K562 (cell line): ENCODE results near the gene TMEM273. TPM values are rescaled to one million over a fixed set of nuclear protein-coding genes. Genes with fewer than 3 reads are reported as not detected.

Experiments
- DIDO1 ChIP-seq: fragments of 450-650 bp; IDR thresholded peaks from 2 replicates; pipeline ENCODE4 v1.6.1; 2016; ENCODE audit warnings: low read depth, missing biosample characterization, missing genetic modification characterization
- ETV6 ChIP-seq, 3 experiments: fragments of 150-350 bp in 1 of 3; sonication (generic) in 1 of 3; formaldehyde crosslinking in 1 of 3; IDR thresholded peaks; 2 replicates each; pipeline versions ENCODE4 v1.6.1 to v1.8.0; 2014 to 2022; ENCODE audit warnings: borderline replicate concordance in 2 of 3, low read depth in 2 of 3, antibody characterized with exemption in 1 of 3, low read length in 1 of 3, mild to moderate bottlenecking in 1 of 3, missing genetic modification reagents in 1 of 3
- FOSL1 ChIP-seq: fragments of 200-800 bp; sonication (Bioruptor generic); conservative IDR thresholded peaks from 2 replicates; pipeline ENCODE4 v1.6.1; 2016; ENCODE audit warnings: missing genetic modification characterization, missing compliant biosample characterization
- HDAC3 ChIP-seq: fragments of 450-650 bp; IDR thresholded peaks from 2 replicates; pipeline ENCODE4 v1.6.1; 2018; ENCODE audit warnings: borderline replicate concordance, mild to moderate bottlenecking, moderate library complexity; ENCODE audit not compliant: partially characterized antibody
- HNRNPK ChIP-seq: fragments of 200-400 bp; formaldehyde crosslinking; IDR thresholded peaks from one replicate; pipeline ENCODE4 v1.6.1; 2018; ENCODE audit warnings: mild to moderate bottlenecking, low read depth, low read length; ENCODE audit not compliant: poor library complexity, severe bottlenecking
- KDM1A ChIP-seq, 2 experiments: fragments of 450-650 bp; IDR thresholded peaks; 2 replicates each; pipeline ENCODE4 v1.6.1; 2016; ENCODE audit warnings: mild to moderate bottlenecking in 2 of 2
- NFIC ChIP-seq: fragments of 450-650 bp; IDR thresholded peaks from 2 replicates; pipeline ENCODE4 v1.6.1; 2017; ENCODE audit warnings: mild to moderate bottlenecking, inconsistent platforms
- POU5F1 ChIP-seq: fragments of 150-350 bp; IDR thresholded peaks from 2 replicates; pipeline ENCODE4 v1.6.1; 2014; ENCODE audit warnings: borderline replicate concordance, low read length, low read depth, mild to moderate bottlenecking; ENCODE audit not compliant: partially characterized antibody
- PRPF4 ChIP-seq: fragments of 200-400 bp; formaldehyde crosslinking; IDR thresholded peaks from one replicate; pipeline ENCODE4 v1.6.1; 2017; ENCODE audit warnings: low read length, low read depth, mild to moderate bottlenecking; ENCODE audit not compliant: insufficient read depth, poor library complexity, severe bottlenecking
- RERE ChIP-seq: sonication (generic); formaldehyde crosslinking; IDR thresholded peaks from 2 replicates; pipeline ENCODE4 v1.8.0; 2023; ENCODE audit warnings: missing genetic modification reagents, mild to moderate bottlenecking, borderline replicate concordance
- SETDB1 ChIP-seq: IDR thresholded peaks from one replicate; pipeline ENCODE4 v1.6.1; 2012; ENCODE audit warnings: low read length, control low read depth, inconsistent platforms
- SMAD1 ChIP-seq: fragments of 150-350 bp; IDR thresholded peaks from 2 replicates; pipeline ENCODE4 v1.6.1; 2014; ENCODE audit warnings: low read length, low read depth; ENCODE audit not compliant: partially characterized antibody
- SP1 ChIP-seq: sonication (generic); formaldehyde crosslinking; IDR thresholded peaks from 2 replicates; pipeline ENCODE4 v1.8.1; 2022; ENCODE audit warnings: mild to moderate bottlenecking, missing genetic modification reagents
- TAF1 ChIP-seq: IDR thresholded peaks from 2 replicates; pipeline ENCODE4 v1.6.1; 2011; ENCODE audit warnings: mild to moderate bottlenecking, low read length, moderate library complexity; ENCODE audit not compliant: insufficient read depth, control insufficient read depth, severe bottlenecking; ENCODE audit errors: extremely low read depth
- ZNF780A ChIP-seq: fragments of 250-450 bp; sonication (Bioruptor Pico); IDR thresholded peaks from 2 replicates; pipeline ENCODE4 v1.5.0; 2021; ENCODE audit warnings: mild to moderate bottlenecking
- polyA plus RNA-seq, 8 experiments: library from polyadenylated mRNA; depleted of rRNA in 4 of 8; stranded (reverse) in 5 of 8; unstranded in 3 of 8; fragments of >200 nt; fragmentation: Nextera tagmentation in 2 of 8; fragmentation: Illumina TruSeq in 1 of 8; extraction: Ambion mirVana in 2 of 8; extraction: Trizol in 1 of 8; gene quantifications; 2 replicates each; pipeline versions ENCODE4 v1.2.1 to v1.2.3, GENCODE V29; 2011 to 2014; ENCODE audit warnings: inconsistent platforms in 1 of 8, missing spikeins in 1 of 8
- total RNA-seq, 7 experiments: library from RNA; depleted of rRNA in 6 of 7; stranded (reverse); fragments of >200 nt in 6 of 7; fragmentation: Illumina TruSeq in 2 of 7; extraction: Trizol in 2 of 7; gene quantifications; 2 replicates each; pipeline versions ENCODE4 v1.2.1 to v1.2.3, GENCODE V29; 2011 to 2021; ENCODE audit warnings: low replicate concordance in 1 of 7

TMEM273 gene
- total and polyA plus RNA-seq, 9 of the 15 experiments (the other 6 are each of a cell fraction or from before 2014, with no cell fraction given) = 39.2 to 131 (median 95.6) TPM

GRCh38 chr10:49161411-49161997 lies 26.7 kb downstream of the TMEM273 start (continued):
- no peak for TF ChIP-seq RERE (CRISPR knock-in tag)
- no peak for TF ChIP-seq PRPF4
- TF ChIP-seq TAF1 = no peak
- no peak for TF ChIP-seq DIDO1 (tag)
- no peak for TF ChIP-seq ETV6 (IDR thresholded peaks at IDR 0.05; ENCODE audit: borderline replicate concordance in 1 of 2, low read depth in 2 of 2, low read length in 1 of 2)
- TF ChIP-seq ETV6 (CRISPR knock-in tag; IDR thresholded peaks at IDR 0.05; ENCODE audit: borderline replicate concordance) = no peak
- TF ChIP-seq HNRNPK = no peak
- peak; percentile 92 for TF ChIP-seq FOSL1
- no peak for TF ChIP-seq SETDB1
- TF ChIP-seq SMAD1 = no peak
- no peak for TF ChIP-seq HDAC3
- no peak for TF ChIP-seq ZNF780A (CRISPR knock-in tag)
- TF ChIP-seq SP1 (CRISPR knock-in tag) = peak; percentile 25; the same call in 1 of the 2 replicates
- TF ChIP-seq POU5F1 = no peak
- peak; percentile 32; the same call in 1 of the 2 replicates for TF ChIP-seq NFIC
- 0 out of 4 replicates have a peak, but pooled peaks of 1 of the 2 experiments have one; percentile 11 for TF ChIP-seq KDM1A (IDR thresholded peaks at IDR 0.05)
